ENCODE results near the gene DUS1L. TPM values are rescaled to one million over a fixed set of nuclear protein-coding genes. Genes with fewer than 3 reads are reported as not detected.

Gene DUS1L
- total RNA-seq, 1 donor from 2014 or later = 78.4 TPM

GRCh38 chr17:82023447-82024241 is 42.0 kb downstream of the DUS1L start:
- peak; percentile 0 for ATAC-seq

GRCh38 chr17:82022981-82023446 is 42.6 kb downstream of the DUS1L start, which contains the start of gene LRRC45:
Gene LRRC45 (plus strand): TSS chr17:82023305. CDS start chr17:82023644, 339 bp downstream.
- ATAC-seq = peak; percentile 95

- ATAC-seq = no peak
Measured at GRCh38 chr17:82022310-82022980, 43.2 kb downstream of the DUS1L start, which contains the start of gene CENPX. Gene CENPX (minus strand): TSS chr17:82022878. CDS start chr17:82022861, 17 bp downstream.

- no peak for ATAC-seq
Measured at GRCh38 chr17:82021900-82022309, 43.7 kb downstream of the DUS1L start.

- peak; percentile 3 for ATAC-seq
Measured at GRCh38 chr17:82021107-82021899, 44.3 kb downstream of the DUS1L start.

GRCh38 chr17:82020572-82021106 is 45.0 kb downstream of the DUS1L start:
- ATAC-seq = no peak

- no peak for ATAC-seq
Measured at GRCh38 chr17:82019690-82020571, 45.7 kb downstream of the DUS1L start.

GRCh38 chr17:82018989-82019689 is 46.5 kb downstream of the DUS1L start:
- no peak for ATAC-seq

GRCh38 chr17:82018152-82018988 is 47.2 kb downstream of the DUS1L start:
- ATAC-seq = no peak

- no peak for ATAC-seq
Measured at GRCh38 chr17:82017612-82018151, 47.9 kb downstream of the DUS1L start.

GRCh38 chr17:82016875-82017459 is 48.6 kb downstream of the DUS1L start:
- ATAC-seq = no peak

- ATAC-seq = no peak
Measured at GRCh38 chr17:82016061-82016874, 49.3 kb downstream of the DUS1L start.

- no peak for ATAC-seq
Measured at GRCh38 chr17:82015311-82015971, 50.2 kb downstream of the DUS1L start.

GRCh38 chr17:82014971-82015310 is 50.7 kb downstream of the DUS1L start:
- ATAC-seq = no peak

GRCh38 chr17:82014432-82014831 is 51.2 kb downstream of the DUS1L start:
- ATAC-seq = peak; percentile 53

GRCh38 chr17:82013772-82014321 is 51.8 kb downstream of the DUS1L start:
- no peak for ATAC-seq

- peak; percentile 46 for ATAC-seq
Measured at GRCh38 chr17:82013341-82013740, 52.3 kb downstream of the DUS1L start.

Data from esophagus mucosa (tissue), 1 donor.